Measurements from ENCODE around the gene OR52K1. TPM values are rescaled to one million over a fixed set of nuclear protein-coding genes. Genes with fewer than 3 reads are reported as not detected.

The OR52K1 gene
- total RNA-seq, 1 donor from 2014 or later = 0.20 TPM

DNA sequence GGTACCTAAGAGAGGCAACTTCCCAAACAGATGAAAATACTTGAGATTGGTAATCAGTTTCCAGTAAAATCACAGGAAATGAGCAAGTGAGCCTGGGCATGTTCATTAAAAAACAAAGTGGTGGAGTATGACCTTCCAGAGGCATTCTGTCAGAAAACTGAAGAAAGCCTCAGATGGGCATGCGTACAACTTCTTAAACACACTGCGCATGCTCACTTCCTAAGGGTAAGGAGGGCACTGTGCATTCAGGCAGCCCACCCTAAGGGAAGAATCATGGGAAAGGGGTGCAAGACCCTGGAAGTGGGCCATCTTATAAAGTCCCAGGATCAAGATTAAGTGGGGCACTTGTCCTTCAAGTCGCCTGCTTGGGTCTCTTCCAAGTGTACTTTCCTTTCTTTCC is 29.3 kb upstream of the OR52K1 start:
- peaks cover 10% of the 10 kb centered on the region for H3K9me3 Mint-ChIP-seq (ENCODE audit: unreplicated experiment)
- DNase-seq (ENCODE audit: low read depth) = no peak
- no peak for FAIRE-seq
- no peaks in the 10 kb centered on the region for H3K9me3 ChIP-seq (ENCODE audit: insufficient read depth, low read depth, low read length)
- H3K27ac ChIP-seq (ENCODE audit: low read depth, low read length) = no peak overlapping the region
- H4K20me1 ChIP-seq (ENCODE audit: insufficient read depth, low read length) = no peaks in the 10 kb centered on the region
- no peak overlapping the region for H2AFZ ChIP-seq (ENCODE audit: low read depth, low read length)
- H3K4me3 ChIP-seq (ENCODE audit: insufficient read depth, low read depth, low read length) = no peak overlapping the region
- H3K4me2 ChIP-seq (ENCODE audit: low read length) = no peak overlapping the region
- no peaks in the 10 kb centered on the region for H3K79me2 ChIP-seq (ENCODE audit: insufficient read depth, low read length)
- peaks cover 4% of the 10 kb centered on the region for H3K36me3 Mint-ChIP-seq (ENCODE audit: low read depth, unreplicated experiment)
- H3K36me3 ChIP-seq (ENCODE audit: insufficient read depth, low read length) = no peaks in the 10 kb centered on the region
- no peaks in the 10 kb centered on the region for H3K4me1 ChIP-seq (ENCODE audit: insufficient read depth, low read length)
- no peaks in the 10 kb centered on the region for H3K27me3 Mint-ChIP-seq (ENCODE audit: low read depth, unreplicated experiment)
- H3K27me3 ChIP-seq (ENCODE audit: insufficient read depth, low read length) = no peaks in the 10 kb centered on the region
- no peak overlapping the region for H3K27ac Mint-ChIP-seq (ENCODE audit: unreplicated experiment)
- H3K4me3 Mint-ChIP-seq (ENCODE audit: unreplicated experiment) = no peak overlapping the region
- H3K4me1 Mint-ChIP-seq (ENCODE audit: low read depth, unreplicated experiment) = no peaks in the 10 kb centered on the region
- no peak for TF ChIP-seq EZH2 (IDR thresholded peaks at IDR 0.05; ENCODE audit: insufficient read depth, low read length)
- TF ChIP-seq, protein P1, sequence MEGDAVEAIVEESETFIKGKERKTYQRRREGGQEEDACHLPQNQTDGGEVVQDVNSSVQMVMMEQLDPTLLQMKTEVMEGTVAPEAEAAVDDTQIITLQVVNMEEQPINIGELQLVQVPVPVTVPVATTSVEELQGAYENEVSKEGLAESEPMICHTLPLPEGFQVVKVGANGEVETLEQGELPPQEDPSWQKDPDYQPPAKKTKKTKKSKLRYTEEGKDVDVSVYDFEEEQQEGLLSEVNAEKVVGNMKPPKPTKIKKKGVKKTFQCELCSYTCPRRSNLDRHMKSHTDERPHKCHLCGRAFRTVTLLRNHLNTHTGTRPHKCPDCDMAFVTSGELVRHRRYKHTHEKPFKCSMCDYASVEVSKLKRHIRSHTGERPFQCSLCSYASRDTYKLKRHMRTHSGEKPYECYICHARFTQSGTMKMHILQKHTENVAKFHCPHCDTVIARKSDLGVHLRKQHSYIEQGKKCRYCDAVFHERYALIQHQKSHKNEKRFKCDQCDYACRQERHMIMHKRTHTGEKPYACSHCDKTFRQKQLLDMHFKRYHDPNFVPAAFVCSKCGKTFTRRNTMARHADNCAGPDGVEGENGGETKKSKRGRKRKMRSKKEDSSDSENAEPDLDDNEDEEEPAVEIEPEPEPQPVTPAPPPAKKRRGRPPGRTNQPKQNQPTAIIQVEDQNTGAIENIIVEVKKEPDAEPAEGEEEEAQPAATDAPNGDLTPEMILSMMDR (IDR thresholded peaks at IDR 0.05; ENCODE audit: insufficient read depth, low read depth, low read length) = no peak
- H3K9ac ChIP-seq (ENCODE audit: low read length) = no peak overlapping the region

DNA sequence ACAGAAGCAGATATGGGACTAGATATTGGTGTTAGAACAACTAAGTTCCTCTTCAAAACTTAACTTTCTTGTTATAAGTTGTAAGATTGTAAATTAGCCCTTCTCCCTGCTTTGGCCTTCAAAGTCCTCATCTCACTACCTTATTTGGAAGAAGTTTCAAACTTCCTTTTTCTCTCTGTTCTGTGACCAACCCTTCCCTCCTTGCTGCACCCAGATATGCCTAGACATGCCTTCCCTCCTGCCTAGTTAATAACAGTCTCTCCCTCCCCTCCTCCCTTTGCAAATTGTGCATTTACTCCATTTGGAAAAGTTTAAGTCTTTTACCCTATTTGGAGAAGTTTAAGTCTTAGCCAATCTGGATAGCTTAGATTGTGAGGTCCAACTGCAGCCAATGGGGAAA is 28.4 kb upstream of the OR52K1 start:
- Mint-ChIP-seq H3K27ac (ENCODE audit: unreplicated experiment) (peak overlapping the region; percentile 41), H3K4me1 (ENCODE audit: low read depth, unreplicated experiment) (peaks cover 5% of the 10 kb centered on the region), H3K4me3 (ENCODE audit: unreplicated experiment) (no peak overlapping the region), H3K9me3 (ENCODE audit: unreplicated experiment) (peaks cover 10% of the 10 kb centered on the region), H3K27me3 (ENCODE audit: low read depth, unreplicated experiment) (no peaks in the 10 kb centered on the region), H3K36me3 (ENCODE audit: low read depth, unreplicated experiment) (peaks cover 4% of the 10 kb centered on the region)
- H3K9me3 ChIP-seq (ENCODE audit: insufficient read depth, low read depth, low read length) = no peaks in the 10 kb centered on the region
- H3K27ac ChIP-seq (ENCODE audit: low read depth, low read length) = no peak overlapping the region
- H2AFZ ChIP-seq (ENCODE audit: low read depth, low read length) = no peak overlapping the region
- H3K4me2 ChIP-seq (ENCODE audit: low read length) = no peak overlapping the region
- FAIRE-seq (no peak), DNase-seq (ENCODE audit: low read depth) (no peak)
- H3K79me2 ChIP-seq (ENCODE audit: insufficient read depth, low read length) = no peaks in the 10 kb centered on the region
- no peaks in the 10 kb centered on the region for H4K20me1 ChIP-seq (ENCODE audit: insufficient read depth, low read length)
- TF ChIP-seq EZH2 (IDR thresholded peaks at IDR 0.05; ENCODE audit: insufficient read depth, low read length) = no peak
- TF ChIP-seq, protein P1 (IDR thresholded peaks at IDR 0.05; ENCODE audit: insufficient read depth, low read depth, low read length) = no peak
- no peak overlapping the region for H3K4me3 ChIP-seq (ENCODE audit: insufficient read depth, low read depth, low read length)
- H3K9ac ChIP-seq (ENCODE audit: low read length) = no peak overlapping the region
- no peaks in the 10 kb centered on the region for H3K27me3 ChIP-seq (ENCODE audit: insufficient read depth, low read length)
- no peaks in the 10 kb centered on the region for H3K4me1 ChIP-seq (ENCODE audit: insufficient read depth, low read length)
- no peaks in the 10 kb centered on the region for H3K36me3 ChIP-seq (ENCODE audit: insufficient read depth, low read length)

DNA sequence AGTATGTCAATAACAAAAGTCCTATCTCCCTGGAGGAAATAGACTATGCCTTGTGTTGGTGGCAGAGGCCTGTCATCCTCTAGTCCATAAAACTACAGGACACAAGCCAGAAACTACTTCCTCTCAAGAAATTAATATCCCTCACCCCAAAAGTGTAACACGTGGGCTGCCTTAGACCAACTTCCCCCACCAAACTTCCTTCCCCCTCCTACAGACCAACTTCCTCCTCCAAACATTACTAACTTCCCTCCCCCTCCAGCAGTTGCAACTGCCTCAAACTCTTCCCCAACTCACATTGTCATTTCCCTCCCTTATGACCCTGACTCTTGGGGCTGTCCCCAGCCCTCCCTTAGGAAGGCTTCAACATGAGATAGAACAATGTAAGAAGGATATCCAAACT is 27.0 kb upstream of the OR52K1 start:
- Histone ChIP-seq H3K36me3 (ENCODE audit: insufficient read depth, low read length) (no peaks in the 10 kb centered on the region), H3K27ac (ENCODE audit: low read depth, low read length) (no peak overlapping the region), H3K9ac (ENCODE audit: low read length) (no peak overlapping the region), H2AFZ (ENCODE audit: low read depth, low read length) (no peak overlapping the region), H3K4me1 (ENCODE audit: insufficient read depth, low read length) (no peaks in the 10 kb centered on the region), H3K27me3 (ENCODE audit: insufficient read depth, low read length) (no peaks in the 10 kb centered on the region), H3K4me3 (ENCODE audit: insufficient read depth, low read depth, low read length) (no peak overlapping the region), H3K79me2 (ENCODE audit: insufficient read depth, low read length) (no peaks in the 10 kb centered on the region), H3K9me3 (ENCODE audit: insufficient read depth, low read depth, low read length) (no peaks in the 10 kb centered on the region), H4K20me1 (ENCODE audit: insufficient read depth, low read length) (no peaks in the 10 kb centered on the region), H3K4me2 (ENCODE audit: low read length) (no peak overlapping the region)
- no peak overlapping the region for H3K27ac Mint-ChIP-seq (ENCODE audit: unreplicated experiment)
- DNase-seq (ENCODE audit: low read depth) (no peak), FAIRE-seq (no peak)
- no peak overlapping the region for H3K4me3 Mint-ChIP-seq (ENCODE audit: unreplicated experiment)
- H3K9me3 Mint-ChIP-seq (ENCODE audit: unreplicated experiment) = peaks cover 10% of the 10 kb centered on the region
- H3K36me3 Mint-ChIP-seq (ENCODE audit: low read depth, unreplicated experiment) = peaks cover 4% of the 10 kb centered on the region
- TF ChIP-seq, protein P1 (IDR thresholded peaks at IDR 0.05; ENCODE audit: insufficient read depth, low read depth, low read length) = no peak
- no peak for TF ChIP-seq EZH2 (IDR thresholded peaks at IDR 0.05; ENCODE audit: insufficient read depth, low read length)
- H3K4me1 Mint-ChIP-seq (ENCODE audit: low read depth, unreplicated experiment) = peaks cover 19% of the 10 kb centered on the region
- no peaks in the 10 kb centered on the region for H3K27me3 Mint-ChIP-seq (ENCODE audit: low read depth, unreplicated experiment)

Data from astrocyte (in vitro differentiated cells and primary cell).